ENCODE measurements around the gene GABRR1.

DNA sequence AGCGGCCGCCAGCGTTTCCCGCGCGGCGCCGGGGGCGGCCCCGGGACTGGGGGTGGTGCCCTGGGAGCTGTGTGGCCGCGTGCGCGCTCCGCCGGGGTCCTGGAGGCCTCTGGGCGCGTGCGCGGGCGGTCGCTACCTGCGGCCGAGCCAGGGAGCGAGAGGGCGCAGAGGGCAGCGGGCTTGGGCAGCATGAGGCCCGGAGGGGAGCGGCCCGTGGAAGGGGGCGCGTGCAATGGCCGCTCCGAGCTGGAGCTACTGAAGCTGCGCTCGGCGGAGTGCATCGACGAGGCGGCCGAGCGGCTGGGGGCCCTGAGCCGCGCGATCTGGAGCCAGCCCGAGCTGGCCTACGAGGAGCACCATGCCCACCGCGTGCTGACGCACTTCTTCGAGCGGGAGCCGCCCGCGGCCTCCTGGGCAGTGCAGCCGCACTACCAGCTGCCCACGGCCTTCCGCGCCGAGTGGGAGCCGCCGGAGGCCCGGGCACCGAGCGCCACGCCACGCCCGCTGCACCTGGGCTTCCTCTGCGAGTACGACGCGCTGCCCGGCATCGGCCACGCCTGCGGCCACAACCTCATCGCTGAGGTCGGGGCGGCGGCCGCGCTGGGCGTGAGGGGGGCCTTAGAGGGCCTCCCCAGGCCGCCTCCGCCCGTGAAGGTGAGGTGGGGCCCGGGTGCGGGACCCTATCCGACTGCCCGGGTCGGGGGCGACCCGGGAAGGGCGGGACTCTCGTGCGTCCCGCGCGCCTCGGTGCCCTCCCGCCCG, 71.0 kb downstream of the GABRR1 start, which contains the start of gene PM20D2:
- TF ChIP-seq CTCF (IDR thresholded peaks at IDR 0.05) (no peak), POLR2AphosphoS5 (IDR thresholded peaks at IDR 0.05) (peak in 2 of 3 donors; percentile 13 to 30)

All from breast epithelium (tissue), 3 donors.